NCI-H748 treated with DMSO at 0.1 percent for 48 hours (cell line): ENCODE data around the gene CREM.
"Not testable (repeated sequence)": the region's sequence is repeated elsewhere in the genome, so short reads cannot be mapped to it uniquely, and the experiment has no call there.

ENCODE experiments used
- DNase-seq: peaks from one replicate; lab custom pipeline; 2025; lab: John Stamatoyannopoulos, UW

CREM gene

GRCh38 chr10:35126530-35127288, at the start of gene CREM:
Gene CREM, plus strand, starts transcription at chr10:35126846. Its CDS starts 10,990 bp downstream, at chr10:35137836.
- DNase-seq: peak; percentile 83

GRCh38 chr10:35079265-35079664, 47.4 kb upstream of the CREM start:
- no peak for DNase-seq

- no peak for DNase-seq
Measured at GRCh38 chr10:35079763-35080162, 46.9 kb upstream of the CREM start.

GRCh38 chr10:35080261-35080660, 46.4 kb upstream of the CREM start:
- DNase-seq: not testable (repeated sequence)

- no peak for DNase-seq
Measured at GRCh38 chr10:35083242-35083641, 43.4 kb upstream of the CREM start.

- no peak for DNase-seq
Measured at GRCh38 chr10:35089611-35090161, 37.0 kb upstream of the CREM start.

GRCh38 chr10:35090162-35090954, 36.3 kb upstream of the CREM start, which contains the start of gene CUL2:
Gene CUL2, minus strand, starts transcription at chr10:35090341. Its CDS starts 19,024 bp downstream, at chr10:35071317.
- DNase-seq: peak; percentile 70

- no peak for DNase-seq
Measured at GRCh38 chr10:35091994-35092790, 34.5 kb upstream of the CREM start.

GRCh38 chr10:35092851-35093250, 33.8 kb upstream of the CREM start:
- DNase-seq: no peak

GRCh38 chr10:35096312-35096711, 30.3 kb upstream of the CREM start:
- no peak for DNase-seq

- DNase-seq: no peak
Measured at GRCh38 chr10:35097510-35097909, 29.1 kb upstream of the CREM start.

GRCh38 chr10:35103882-35104281, 22.8 kb upstream of the CREM start:
- no peak for DNase-seq

- DNase-seq: no peak
Measured at GRCh38 chr10:35112571-35112970, 14.1 kb upstream of the CREM start.

- no peak for DNase-seq
Measured at GRCh38 chr10:35119378-35119777, 7.3 kb upstream of the CREM start.

GRCh38 chr10:35124540-35124939, 2.1 kb upstream of the CREM start:
- DNase-seq: no peak

- no peak for DNase-seq
Measured at GRCh38 chr10:35126062-35126529, 550 bp upstream of the CREM start.

GRCh38 chr10:35127289-35127891, 744 bp downstream of the CREM start:
- DNase-seq: no peak

- no peak for DNase-seq
Measured at GRCh38 chr10:35129185-35129674, 2.6 kb downstream of the CREM start.

- no peak for DNase-seq
Measured at GRCh38 chr10:35130663-35131062, 4.0 kb downstream of the CREM start.

GRCh38 chr10:35132727-35133126, 6.1 kb downstream of the CREM start:
- DNase-seq: no peak

- DNase-seq: no peak
Measured at GRCh38 chr10:35133586-35133985, 6.9 kb downstream of the CREM start.
